RWPE2 (cell line): ENCODE data around the gene NIPAL1.

ENCODE experiments used
- ATAC-seq: fragments of 200-7000 bp; cut with Tn5 transposase; 3 replicates; pipeline ENCODE4 v1.9.1; 2021; ENCODE audit warnings: low read depth
- DNase-seq: peaks from one replicate; pipeline ENCODE4 v3.0.0-alpha.2; 2020; ENCODE audit warnings: low spot score
- H3K27ac ChIP-seq: fragments of 450-650 bp; 2 replicates; pipeline ENCODE4 v1.5.1; 2017; ENCODE audit warnings: mild to moderate bottlenecking; ENCODE audit not compliant: poor library complexity, severe bottlenecking
- H3K27me3 ChIP-seq: fragments of 250-450 bp; sonication (Bioruptor Pico); 2 replicates; pipeline ENCODE4 v1.5.1; 2021; ENCODE audit warnings: mild to moderate bottlenecking, moderate library complexity; ENCODE audit not compliant: insufficient read depth, poor library complexity, severe bottlenecking
- H3K36me3 ChIP-seq: fragments of 250-450 bp; sonication (Bioruptor Pico); 2 replicates; pipeline ENCODE4 v1.5.1; 2020; ENCODE audit warnings: low read depth, mild to moderate bottlenecking, moderate library complexity
- H3K4me1 ChIP-seq: fragments of 250-450 bp; sonication (Bioruptor Pico); 2 replicates; pipeline ENCODE4 v1.5.1; 2021; ENCODE audit warnings: mild to moderate bottlenecking, moderate library complexity; ENCODE audit not compliant: insufficient read depth, poor library complexity, severe bottlenecking
- H3K4me3 ChIP-seq: fragments of 250-450 bp; sonication (Bioruptor Pico); 2 replicates; pipeline ENCODE4 v1.5.1; 2021; ENCODE audit warnings: mild to moderate bottlenecking, moderate library complexity; ENCODE audit not compliant: severe bottlenecking
- H3K9me3 ChIP-seq: fragments of 250-450 bp; sonication (Bioruptor Pico); 2 replicates; pipeline ENCODE4 v1.5.1; 2021; ENCODE audit warnings: mild to moderate bottlenecking, moderate library complexity; ENCODE audit not compliant: severe bottlenecking
- CTCF ChIP-seq: fragments of 450-650 bp; IDR thresholded peaks from one replicate; pipeline ENCODE4 v1.5.1; 2017; ENCODE audit warnings: mild to moderate bottlenecking, moderate library complexity; ENCODE audit not compliant: poor library complexity, severe bottlenecking

Gene NIPAL1

GRCh38 chr4:48074657-48075056 lies 58.1 kb downstream of the NIPAL1 start:
- Histone ChIP-seq H3K4me1 (peaks cover 5% of the 10 kb centered on the region), H3K27ac (no peak overlapping the region), H3K4me3 (no peak overlapping the region), H3K9me3 (no peaks in the 10 kb centered on the region), H3K36me3 (no peaks in the 10 kb centered on the region), H3K27me3 (no peaks in the 10 kb centered on the region)
- no peak for DNase-seq
- peak; percentile 36; the same call in 1 of the 3 replicates for ATAC-seq
- no peak for TF ChIP-seq CTCF

- no peak for ATAC-seq
- DNase-seq, result no peak
- Histone ChIP-seq H3K36me3 (no peaks in the 10 kb centered on the region), H3K27me3 (no peaks in the 10 kb centered on the region), H3K4me1 (peaks cover 24% of the 10 kb centered on the region), H3K9me3 (no peaks in the 10 kb centered on the region), H3K27ac (no peak overlapping the region), H3K4me3 (no peak overlapping the region)
- no peak for TF ChIP-seq CTCF
Observed at GRCh38 chr4:48078425-48078824, 61.9 kb downstream of the NIPAL1 start.

GRCh38 chr4:48078862-48079655 lies 62.5 kb downstream of the NIPAL1 start:
- no peak for DNase-seq
- no peak for ATAC-seq
- H3K27ac ChIP-seq, result peak overlapping the region; percentile 70
- no peak overlapping the region for H3K4me3 ChIP-seq
- H3K27me3 ChIP-seq, result no peaks in the 10 kb centered on the region
- no peak for TF ChIP-seq CTCF
- peaks cover 24% of the 10 kb centered on the region for H3K4me1 ChIP-seq
- H3K36me3 ChIP-seq, result no peaks in the 10 kb centered on the region
- H3K9me3 ChIP-seq, result no peaks in the 10 kb centered on the region

- no peak for TF ChIP-seq CTCF
- H3K9me3 ChIP-seq, result no peaks in the 10 kb centered on the region
- H3K27me3 ChIP-seq, result no peaks in the 10 kb centered on the region
- peaks cover 24% of the 10 kb centered on the region for H3K4me1 ChIP-seq
- H3K36me3 ChIP-seq, result no peaks in the 10 kb centered on the region
- peak; percentile 91 for ATAC-seq
- no peak overlapping the region for H3K4me3 ChIP-seq
- peak overlapping the region; percentile 70 for H3K27ac ChIP-seq
- DNase-seq, result no peak
Observed at GRCh38 chr4:48079972-48080391, 63.4 kb downstream of the NIPAL1 start.

- H3K27me3 ChIP-seq, result no peaks in the 10 kb centered on the region
- no peak for TF ChIP-seq CTCF
- no peak for DNase-seq
- peaks cover 24% of the 10 kb centered on the region for H3K4me1 ChIP-seq
- H3K27ac ChIP-seq, result peak overlapping the region; percentile 70
- H3K36me3 ChIP-seq, result no peaks in the 10 kb centered on the region
- no peaks in the 10 kb centered on the region for H3K9me3 ChIP-seq
- no peak overlapping the region for H3K4me3 ChIP-seq
- no peak for ATAC-seq
Observed at GRCh38 chr4:48081196-48081595, 64.6 kb downstream of the NIPAL1 start.
